Fibroblast of upper back skin (primary cell): ENCODE data around the gene GLUL.
"Not testable (repeated sequence)": the region's sequence is repeated elsewhere in the genome, so short reads cannot be mapped to it uniquely, and the experiment has no call there.

ENCODE experiments used
- DNase-seq: peaks from one replicate; pipeline ENCODE4 v3.0.0-alpha.2; 2013

Gene GLUL

DNA sequence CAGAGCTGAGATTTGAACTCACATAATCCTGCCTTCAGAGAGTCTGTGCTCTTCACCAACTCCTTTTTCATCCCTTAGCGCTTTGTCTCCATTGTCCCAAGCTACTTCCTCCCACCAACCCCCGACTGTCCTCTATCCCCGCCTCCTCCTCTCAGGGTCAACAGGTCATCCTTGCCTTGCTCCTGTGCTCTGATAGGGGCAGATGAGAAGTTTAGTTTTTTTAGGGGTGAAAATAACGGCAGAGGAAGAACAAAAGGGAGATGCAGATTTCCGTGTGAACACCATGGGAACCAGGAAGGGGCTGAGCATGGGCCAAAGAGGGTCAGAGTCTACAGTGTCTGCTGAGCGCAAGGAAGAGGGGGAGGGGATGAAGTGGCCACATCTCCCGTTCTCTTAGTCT lies 31.9 kb downstream of the GLUL start:
- no peak for DNase-seq

GRCh38 chr1:182357913-182358312 lies 33.7 kb downstream of the GLUL start:
- DNase-seq = no peak

GRCh38 chr1:182357171-182357570 lies 34.4 kb downstream of the GLUL start:
- DNase-seq = no peak

DNA sequence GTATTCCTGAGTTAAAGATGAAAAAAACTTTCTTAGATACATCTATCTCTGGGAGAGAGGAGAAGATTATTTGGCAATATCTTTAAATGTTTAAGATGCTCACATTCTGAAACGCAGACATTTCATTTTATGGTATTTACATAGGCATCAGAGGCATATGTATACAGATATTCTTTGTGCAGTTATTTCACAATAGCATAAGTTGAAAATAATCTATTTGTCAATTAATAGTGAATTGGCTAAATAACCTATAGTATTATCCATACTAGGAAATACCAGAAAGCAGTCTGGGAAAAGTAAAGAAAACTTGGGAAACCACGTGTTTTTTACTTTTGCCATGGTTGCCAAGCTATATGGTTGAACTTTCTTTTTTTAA lies 35.9 kb downstream of the GLUL start:
- no peak for DNase-seq

DNA sequence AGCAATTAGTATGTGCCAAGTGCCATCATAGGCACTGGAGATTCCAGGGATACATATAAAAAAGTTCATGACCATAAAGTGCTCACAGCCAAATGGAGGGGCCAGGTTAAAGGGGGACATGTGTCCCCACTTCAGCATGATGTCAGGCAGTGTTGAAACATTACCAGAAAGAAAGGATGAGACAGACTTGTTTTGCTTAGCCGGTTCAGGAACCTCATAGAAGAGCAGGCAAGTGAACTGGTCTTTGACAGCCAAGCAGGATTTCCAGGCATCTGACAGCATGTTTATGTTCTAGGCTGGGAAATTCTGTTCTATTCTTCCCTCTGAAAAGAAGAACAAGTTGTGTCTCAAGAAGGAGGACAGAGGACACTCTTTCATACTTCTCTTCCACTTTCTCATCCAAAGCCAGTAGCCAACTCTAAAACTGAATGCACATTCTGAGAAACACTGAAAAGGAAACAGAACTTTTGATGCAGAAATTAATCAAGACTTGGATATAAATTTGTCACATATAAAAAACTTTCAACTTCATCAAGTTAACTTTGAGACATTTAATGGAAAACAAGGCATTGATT lies 39.7 kb downstream of the GLUL start:
- no peak for DNase-seq

GRCh38 chr1:182350839-182351238 lies 40.8 kb downstream of the GLUL start:
- DNase-seq = no peak

DNA sequence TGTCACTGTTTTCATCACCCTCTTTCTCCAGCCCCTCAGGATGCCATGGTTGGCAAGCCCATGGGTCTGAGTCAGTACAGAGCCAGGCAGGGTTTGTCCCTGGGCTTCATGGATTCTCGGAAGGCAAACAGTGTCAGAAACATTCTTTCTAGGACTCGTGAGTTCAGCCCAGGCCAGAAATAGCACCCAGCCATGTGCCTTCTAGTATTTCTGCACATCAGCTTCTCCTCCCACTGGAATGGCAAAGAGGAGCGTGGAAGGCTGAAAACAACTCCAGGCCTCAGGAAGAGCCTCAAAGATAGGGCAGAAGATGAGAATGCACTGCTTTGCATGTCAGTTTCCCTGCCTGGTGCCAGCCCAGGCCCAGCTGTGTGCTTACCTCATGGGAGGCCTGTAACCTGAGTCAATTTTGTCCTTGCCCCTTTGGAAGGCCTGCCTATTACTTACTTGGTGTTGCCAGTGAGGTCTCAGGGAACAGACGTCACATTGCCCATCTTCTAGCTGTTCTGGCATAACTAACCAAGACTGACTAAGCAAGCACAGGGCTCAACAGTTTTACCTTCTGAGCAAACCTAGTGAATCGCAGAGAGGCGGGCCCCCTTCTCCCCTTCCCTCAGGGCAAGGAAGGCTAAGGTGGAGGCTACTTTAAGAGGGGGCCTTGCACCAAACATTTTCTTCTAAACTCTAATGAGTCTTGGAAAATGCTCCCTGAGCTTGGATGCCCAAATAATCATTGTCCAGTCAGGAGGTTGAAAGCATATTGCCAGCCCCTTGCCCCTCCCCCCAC lies 42.4 kb downstream of the GLUL start:
- DNase-seq = no peak

DNA sequence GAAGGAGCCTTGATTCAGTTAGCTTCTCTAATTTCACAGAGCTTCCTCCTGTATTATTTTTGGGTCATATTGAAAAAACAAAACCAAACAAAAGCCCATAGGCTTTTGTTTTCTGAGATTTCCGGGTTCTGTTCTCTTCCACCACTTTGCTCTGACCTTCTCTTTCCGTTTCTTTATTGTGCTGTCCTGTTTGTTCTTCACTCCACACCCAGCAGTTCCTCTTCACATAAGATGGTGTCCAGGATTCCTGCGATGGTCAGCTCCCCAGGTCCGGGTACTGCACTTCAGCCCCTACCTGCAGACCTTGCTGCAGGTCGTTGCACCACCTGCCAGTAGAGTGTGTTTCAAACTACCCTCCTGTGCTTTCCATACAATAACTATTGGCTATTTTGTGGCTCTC lies 44.6 kb downstream of the GLUL start:
- DNase-seq = no peak

DNA sequence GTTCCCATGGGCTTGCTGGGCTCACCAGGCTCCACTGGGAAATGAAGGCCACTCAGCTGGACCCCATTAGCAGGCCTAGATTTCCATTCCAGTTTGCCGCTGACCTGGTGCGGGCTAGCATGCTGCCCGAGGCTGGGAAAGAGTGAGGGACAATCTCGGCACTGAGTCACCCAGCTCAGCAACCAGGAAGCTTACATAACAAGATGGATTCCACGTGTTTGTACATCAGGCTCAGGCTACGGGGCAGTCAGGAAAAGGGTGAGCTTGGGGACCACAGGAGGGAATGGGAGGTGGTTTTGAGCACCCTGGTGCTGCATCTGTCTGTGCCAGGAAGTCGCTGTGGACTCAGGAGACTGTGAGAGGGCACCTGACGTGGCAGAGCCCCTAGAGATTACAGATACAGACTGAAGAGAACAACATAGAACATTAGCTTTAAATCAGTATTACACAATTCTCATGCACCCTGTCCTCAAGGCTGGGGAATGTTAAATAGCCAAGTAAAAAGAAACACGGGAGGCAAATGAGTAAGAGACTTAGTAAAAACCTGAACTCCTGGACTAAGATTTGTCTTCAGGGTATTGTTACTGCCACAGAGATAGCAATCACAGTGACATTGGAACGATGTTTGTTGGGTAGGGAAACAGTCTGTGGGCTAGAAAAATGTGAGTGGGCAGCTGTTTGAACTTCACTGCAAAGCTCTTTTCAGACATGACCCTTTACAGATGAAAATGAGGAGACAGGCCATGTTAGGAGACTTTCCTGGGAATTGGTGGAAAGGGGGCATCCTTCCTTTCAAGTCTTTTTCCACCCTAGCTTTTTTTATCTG lies 51.1 kb downstream of the GLUL start:
- no peak for DNase-seq

DNA sequence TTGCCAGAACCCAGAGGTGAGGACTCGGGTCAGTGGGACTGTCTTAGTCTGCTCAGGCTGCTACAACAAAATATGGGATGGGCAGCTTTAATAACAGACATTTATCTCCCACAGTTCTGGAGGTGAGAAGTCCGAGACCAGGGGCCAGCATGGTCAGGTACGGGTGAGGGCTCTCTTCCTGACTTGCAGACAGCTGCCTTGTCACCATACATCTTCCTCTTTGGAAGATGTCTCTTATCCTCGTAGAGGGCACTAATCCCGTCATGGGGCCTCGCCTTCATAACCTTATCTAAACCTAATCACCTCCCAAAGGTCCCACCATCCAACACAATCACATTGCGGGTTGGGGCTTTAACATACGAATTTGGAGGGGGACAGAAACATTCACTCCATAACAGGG lies 51.9 kb downstream of the GLUL start:
- no peak for DNase-seq

DNA sequence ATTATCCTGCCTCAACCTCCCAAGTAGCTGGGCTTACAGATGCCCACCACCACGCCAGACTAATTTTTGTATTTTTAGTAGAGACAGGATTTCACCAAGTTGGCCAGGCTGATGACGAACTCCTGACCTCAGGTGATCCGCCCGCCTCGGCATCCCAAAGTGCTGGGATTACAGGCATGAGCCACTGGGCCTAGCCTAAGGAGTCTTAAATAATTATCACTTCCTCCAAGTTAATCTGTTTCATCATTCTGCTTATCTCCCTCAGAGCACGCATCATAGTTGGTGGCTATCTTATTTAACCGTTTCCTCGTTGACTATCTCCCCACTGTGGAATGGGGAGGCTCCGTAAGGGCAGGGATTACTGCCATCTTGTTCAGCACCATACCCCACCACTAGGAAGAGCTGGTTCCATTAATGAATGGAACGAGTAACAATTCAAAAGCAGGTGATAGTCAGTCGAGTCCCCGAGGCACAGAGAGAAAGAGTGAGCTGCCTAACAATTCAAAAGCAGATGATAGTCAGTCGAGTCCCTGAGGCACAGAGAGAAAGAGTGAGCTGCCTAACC lies 52.7 kb downstream of the GLUL start:
- no peak for DNase-seq

GRCh38 chr1:182337736-182338571 lies 53.6 kb downstream of the GLUL start:
- DNase-seq = no peak

- no peak for DNase-seq
These were observed 55.6 kb downstream of the GLUL start for GRCh38 chr1:182335771-182336566.

DNA sequence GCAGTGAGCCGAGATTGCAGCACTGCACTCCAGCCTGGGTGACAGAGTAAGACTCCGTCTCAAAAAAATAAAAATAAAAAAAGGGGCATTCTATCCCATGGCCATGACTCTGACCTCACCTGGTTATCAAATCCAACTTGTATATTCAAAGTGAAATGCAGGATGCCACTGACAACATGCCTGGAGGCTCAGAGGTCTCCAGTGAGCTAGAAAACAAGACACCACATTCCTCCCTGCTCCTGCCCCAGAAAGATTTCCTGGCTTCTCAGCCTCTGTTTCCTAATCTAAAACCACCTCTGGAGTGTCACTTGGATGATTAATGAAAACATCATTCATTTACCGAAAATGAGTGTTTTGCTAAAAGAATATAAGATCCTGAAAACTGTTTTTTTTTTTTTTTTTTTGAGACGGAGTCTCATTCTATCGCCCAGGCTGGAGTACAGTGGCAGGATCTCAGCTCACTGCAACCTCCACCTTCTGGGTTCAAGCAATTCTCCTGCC lies 58.5 kb downstream of the GLUL start:
- DNase-seq = not testable (repeated sequence)

DNA sequence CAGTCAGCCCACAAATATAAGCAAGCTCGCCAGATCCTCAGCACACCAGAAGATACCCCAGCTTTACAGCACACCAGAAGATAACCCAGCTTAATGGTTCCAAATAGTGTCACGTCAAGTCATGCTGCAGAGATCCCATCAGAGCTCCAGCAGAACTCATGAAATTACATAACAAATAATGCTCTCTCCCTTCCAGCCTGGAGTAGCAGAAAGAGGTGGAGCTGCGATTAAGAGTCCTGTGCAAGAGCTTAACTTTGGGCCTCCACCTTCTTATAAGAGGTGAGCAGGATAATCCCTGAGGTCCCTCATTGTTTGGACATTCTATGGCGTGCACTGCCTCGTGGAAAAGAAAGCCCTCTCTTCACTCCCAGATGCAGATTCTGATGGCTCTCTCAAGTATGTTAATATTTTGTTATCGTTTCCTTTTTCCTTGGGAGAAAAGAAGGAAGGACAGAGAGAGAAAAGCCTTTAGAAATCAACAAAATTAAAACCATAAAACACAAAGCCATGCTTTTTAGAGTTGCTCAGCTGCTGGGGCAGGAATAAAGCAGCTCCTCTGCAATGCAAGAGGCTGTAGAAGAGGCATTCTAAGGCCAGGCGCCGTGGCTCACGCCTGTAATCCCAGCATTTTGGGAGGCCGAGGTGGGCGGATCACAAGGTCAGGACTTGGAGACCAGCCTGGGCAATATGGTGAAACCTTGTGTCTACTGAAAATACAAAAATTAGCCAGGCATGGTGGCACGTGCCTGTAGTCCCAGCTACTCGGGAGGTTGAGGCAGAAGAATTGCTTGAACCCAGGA lies 59.1 kb downstream of the GLUL start:
- no peak for DNase-seq
